IPS-15b (cell line): ENCODE data around the gene MED31.

Experiments used
- H3K27me3 ChIP-seq: one replicate; pipeline ENCODE4 v1.6.1; 2013; ENCODE audit warnings: low read length; ENCODE audit not compliant: control insufficient read depth, insufficient read depth
- H3K36me3 ChIP-seq: one replicate; pipeline ENCODE4 v1.6.1; 2013; ENCODE audit warnings: low read length; ENCODE audit not compliant: control insufficient read depth, insufficient read depth
- H3K4me1 ChIP-seq: one replicate; pipeline ENCODE4 v1.6.1; 2013; ENCODE audit warnings: mild to moderate bottlenecking, low read length; ENCODE audit not compliant: control insufficient read depth, insufficient read depth
- H3K4me3 ChIP-seq: one replicate; pipeline ENCODE4 v1.5.1; 2013; ENCODE audit warnings: low read depth, low read length
- H3K9ac ChIP-seq: one replicate; pipeline ENCODE4 v1.6.1; 2013; ENCODE audit warnings: low read depth, mild to moderate bottlenecking, low read length
- H3K9me3 ChIP-seq: one replicate; pipeline ENCODE4 v1.6.1; 2013; ENCODE audit warnings: mild to moderate bottlenecking, low read length; ENCODE audit not compliant: control insufficient read depth, insufficient read depth

The MED31 gene

GRCh38 chr17:6684881-6685767 lies 33.7 kb upstream of the MED31 start:
- Histone ChIP-seq H3K27me3 (no peaks in the 10 kb centered on the region), H3K9me3 (no peaks in the 10 kb centered on the region), H3K4me3 (no peak overlapping the region), H3K36me3 (no peaks in the 10 kb centered on the region), H3K9ac (no peak overlapping the region), H3K4me1 (no peaks in the 10 kb centered on the region)

DNA sequence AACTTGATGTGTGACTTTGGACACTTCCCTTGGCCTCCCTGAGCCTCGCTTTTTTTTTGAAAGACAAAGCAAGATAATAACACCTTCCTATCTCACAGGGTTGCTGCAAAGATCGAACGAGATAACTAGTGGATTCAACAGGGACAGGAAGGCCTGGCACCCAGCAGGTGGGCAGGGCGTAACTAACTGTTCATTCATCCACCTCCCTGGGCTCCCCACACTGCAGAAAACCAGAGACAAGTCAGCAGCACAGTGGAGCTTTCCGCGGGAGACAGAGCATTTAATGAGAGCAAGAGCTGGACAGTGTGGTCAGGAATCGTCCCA lies 33.0 kb upstream of the MED31 start:
- Histone ChIP-seq H3K9ac (no peak overlapping the region), H3K36me3 (no peaks in the 10 kb centered on the region), H3K4me1 (no peaks in the 10 kb centered on the region), H3K4me3 (no peak overlapping the region), H3K9me3 (no peaks in the 10 kb centered on the region), H3K27me3 (no peaks in the 10 kb centered on the region)

GRCh38 chr17:6683730-6684459 lies 32.5 kb upstream of the MED31 start:
- H3K4me3 ChIP-seq: no peak overlapping the region

DNA sequence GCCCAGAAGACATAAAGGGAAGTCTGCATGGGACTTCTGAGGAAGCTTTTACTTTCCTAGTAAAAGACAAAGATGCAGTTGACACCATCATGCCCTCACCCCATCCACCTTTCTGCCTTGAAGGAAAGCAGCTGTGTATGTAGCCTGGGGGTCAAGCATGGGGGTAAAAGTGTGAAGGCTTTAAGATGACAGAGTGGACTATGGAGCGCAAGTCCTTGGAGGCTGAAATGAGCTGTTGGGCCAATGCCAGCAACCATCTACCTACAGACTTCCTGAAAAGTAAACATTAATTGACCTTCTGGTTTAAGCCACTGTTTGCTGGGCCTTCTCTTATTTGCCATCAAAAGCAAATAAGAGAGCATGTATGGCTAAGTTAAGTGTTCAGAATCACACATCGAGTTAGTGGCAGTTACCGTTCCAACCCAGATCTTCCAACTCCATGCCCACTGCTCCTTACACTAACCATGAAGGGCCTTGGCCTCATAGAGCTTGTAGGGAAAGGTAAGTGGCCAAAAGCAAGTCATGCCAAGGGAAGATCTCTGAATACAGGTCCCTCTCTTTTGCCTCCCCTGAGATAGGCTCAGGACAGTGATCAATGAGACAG lies 31.8 kb upstream of the MED31 start:
- Histone ChIP-seq H3K9me3 (no peaks in the 10 kb centered on the region), H3K27me3 (no peaks in the 10 kb centered on the region), H3K4me1 (no peaks in the 10 kb centered on the region), H3K9ac (no peak overlapping the region), H3K36me3 (no peaks in the 10 kb centered on the region), H3K4me3 (no peak overlapping the region)

More at GRCh38 chr17:6683730-6684459, 32.5 kb upstream of the MED31 start:
- H3K36me3 ChIP-seq: no peaks in the 10 kb centered on the region
- no peaks in the 10 kb centered on the region for H3K9me3 ChIP-seq
- H3K9ac ChIP-seq: no peak overlapping the region
- H3K27me3 ChIP-seq: no peaks in the 10 kb centered on the region
- no peaks in the 10 kb centered on the region for H3K4me1 ChIP-seq

GRCh38 chr17:6682339-6682738 lies 30.9 kb upstream of the MED31 start:
- no peak overlapping the region for H3K4me3 ChIP-seq
- H3K9me3 ChIP-seq: no peaks in the 10 kb centered on the region
- no peaks in the 10 kb centered on the region for H3K27me3 ChIP-seq
- H3K9ac ChIP-seq: no peak overlapping the region
- no peaks in the 10 kb centered on the region for H3K36me3 ChIP-seq
- no peaks in the 10 kb centered on the region for H3K4me1 ChIP-seq

- no peaks in the 10 kb centered on the region for H3K9me3 ChIP-seq
- no peak overlapping the region for H3K4me3 ChIP-seq
- H3K9ac ChIP-seq: no peak overlapping the region
- no peaks in the 10 kb centered on the region for H3K27me3 ChIP-seq
- H3K4me1 ChIP-seq: no peaks in the 10 kb centered on the region
- H3K36me3 ChIP-seq: no peaks in the 10 kb centered on the region
These were observed 30.3 kb upstream of the MED31 start for GRCh38 chr17:6681671-6682070.

- Histone ChIP-seq H3K9me3 (no peaks in the 10 kb centered on the region), H3K27me3 (no peaks in the 10 kb centered on the region)
These were observed 29.8 kb upstream of the MED31 start for GRCh38 chr17:6681176-6681575.

GRCh38 chr17:6679241-6679640 lies 27.8 kb upstream of the MED31 start:
- Histone ChIP-seq H3K4me1 (no peaks in the 10 kb centered on the region), H3K4me3 (no peak overlapping the region), H3K27me3 (no peaks in the 10 kb centered on the region), H3K36me3 (no peaks in the 10 kb centered on the region), H3K9me3 (no peaks in the 10 kb centered on the region), H3K9ac (no peak overlapping the region)

More at GRCh38 chr17:6681176-6681575, 29.8 kb upstream of the MED31 start:
- Histone ChIP-seq H3K4me1 (no peaks in the 10 kb centered on the region), H3K9ac (no peak overlapping the region), H3K4me3 (no peak overlapping the region), H3K36me3 (no peaks in the 10 kb centered on the region)

DNA sequence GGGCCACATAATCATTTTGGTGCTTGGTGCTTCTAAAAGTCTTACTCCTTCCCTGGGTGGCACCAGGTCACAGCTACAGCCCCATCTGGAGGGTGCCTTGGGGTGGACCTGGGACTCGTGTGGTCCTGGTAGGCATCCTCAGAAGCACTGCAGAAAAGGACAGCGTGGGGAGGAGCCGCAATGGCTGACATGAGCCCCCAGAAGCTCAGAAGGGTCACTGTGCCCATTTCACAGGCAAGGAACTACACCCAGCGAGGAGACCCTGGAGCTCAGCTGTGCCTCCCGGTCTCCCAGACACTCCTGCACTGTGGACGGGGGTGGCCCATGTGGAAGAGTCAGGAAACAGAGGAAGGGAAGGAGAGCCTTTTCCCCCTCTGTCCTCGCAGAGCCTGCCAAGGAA lies 26.5 kb upstream of the MED31 start:
- Histone ChIP-seq H3K9ac (no peak overlapping the region), H3K4me3 (no peak overlapping the region), H3K27me3 (no peaks in the 10 kb centered on the region), H3K9me3 (no peaks in the 10 kb centered on the region), H3K4me1 (no peaks in the 10 kb centered on the region), H3K36me3 (no peaks in the 10 kb centered on the region)

- H3K9ac ChIP-seq: no peak overlapping the region
- no peaks in the 10 kb centered on the region for H3K36me3 ChIP-seq
- no peaks in the 10 kb centered on the region for H3K27me3 ChIP-seq
- no peaks in the 10 kb centered on the region for H3K4me1 ChIP-seq
- H3K4me3 ChIP-seq: no peak overlapping the region
- no peaks in the 10 kb centered on the region for H3K9me3 ChIP-seq
These were observed 25.9 kb upstream of the MED31 start for GRCh38 chr17:6677158-6677831.

DNA sequence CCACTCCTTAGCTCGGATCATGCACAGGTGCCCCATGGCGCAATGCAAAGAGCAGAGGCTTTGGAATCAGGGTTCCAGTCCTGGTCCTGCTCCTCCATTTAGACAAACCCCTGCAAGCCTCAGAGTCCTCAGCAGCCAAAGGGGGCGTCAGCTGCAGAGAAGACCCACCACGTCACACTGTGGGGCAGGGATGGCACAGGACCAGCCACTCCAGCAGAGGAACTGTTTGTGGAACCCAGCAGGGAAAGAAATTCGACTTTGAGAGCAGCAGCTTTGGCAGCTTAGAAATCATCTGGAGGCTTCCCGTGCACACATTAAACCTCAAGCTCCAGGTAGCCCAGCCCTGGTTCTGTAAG lies 25.4 kb upstream of the MED31 start:
- Histone ChIP-seq H3K27me3 (no peaks in the 10 kb centered on the region), H3K4me1 (no peaks in the 10 kb centered on the region), H3K9me3 (no peaks in the 10 kb centered on the region), H3K9ac (no peak overlapping the region), H3K4me3 (no peak overlapping the region), H3K36me3 (no peaks in the 10 kb centered on the region)
